Medulla oblongata (tissue), 1 donor: ENCODE results near the gene JAK1.

Experiments
- DNase-seq: peaks from one replicate; pipeline ENCODE4 v3.0.0-alpha.2; 2015; ENCODE audit errors: extremely low spot score

The JAK1 gene

GRCh38 chr1:64866689-64867088 is 99.7 kb downstream of the JAK1 start:
- DNase-seq, result no peak

- DNase-seq, result no peak
Measured at GRCh38 chr1:64865105-64865757, 101.1 kb downstream of the JAK1 start.

GRCh38 chr1:64864018-64864940 is 102.1 kb downstream of the JAK1 start:
- DNase-seq, result peak; percentile 81

GRCh38 chr1:64861611-64862010 is 104.7 kb downstream of the JAK1 start:
- DNase-seq, result no peak

DNA sequence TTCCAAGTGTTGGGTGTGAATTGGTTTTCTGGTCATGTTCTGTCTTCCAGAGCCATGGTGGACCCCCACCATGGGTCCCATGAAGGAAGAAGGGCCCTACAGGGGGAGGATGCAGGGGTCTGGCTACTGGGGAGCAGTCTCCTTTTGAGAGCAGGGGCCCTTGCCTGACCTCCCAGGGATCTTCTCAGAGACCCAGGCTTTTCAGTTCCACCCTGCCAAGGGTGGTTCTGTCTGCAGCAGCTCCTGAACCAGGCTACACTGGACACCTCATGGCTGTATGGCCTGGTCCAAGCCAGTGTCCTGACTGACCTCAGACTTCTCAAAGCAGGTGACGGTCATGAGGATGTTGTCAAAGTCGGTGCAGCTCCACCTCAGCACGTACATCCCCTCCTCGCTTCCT is 109.0 kb downstream of the JAK1 start:
- DNase-seq, result no peak

DNA sequence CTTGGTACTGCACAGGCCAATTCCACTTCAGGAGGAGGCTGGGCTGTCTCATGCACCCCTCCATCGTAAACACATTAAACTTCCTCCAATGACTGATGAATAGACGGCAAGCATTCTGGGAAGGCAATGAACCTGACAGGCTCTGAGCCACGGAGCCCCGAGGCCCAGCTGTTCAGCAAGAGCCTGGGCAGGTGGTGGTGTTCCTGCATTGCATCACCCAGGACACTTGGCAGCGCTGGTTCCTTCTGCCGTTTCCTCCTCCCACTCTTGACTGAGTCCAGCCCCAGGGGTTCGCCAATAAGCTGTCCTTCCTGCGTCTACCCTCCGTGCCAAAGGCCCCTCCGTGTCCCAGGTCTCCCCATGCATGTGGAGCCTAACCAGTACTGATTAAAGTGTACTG is 109.8 kb downstream of the JAK1 start:
- DNase-seq, result no peak

- no peak for DNase-seq
Measured at GRCh38 chr1:64855557-64855956, 110.8 kb downstream of the JAK1 start.

- no peak for DNase-seq
Measured at GRCh38 chr1:64854674-64855073, 111.7 kb downstream of the JAK1 start.

- no peak for DNase-seq
Measured at GRCh38 chr1:64851664-64852063, 114.7 kb downstream of the JAK1 start.

DNA sequence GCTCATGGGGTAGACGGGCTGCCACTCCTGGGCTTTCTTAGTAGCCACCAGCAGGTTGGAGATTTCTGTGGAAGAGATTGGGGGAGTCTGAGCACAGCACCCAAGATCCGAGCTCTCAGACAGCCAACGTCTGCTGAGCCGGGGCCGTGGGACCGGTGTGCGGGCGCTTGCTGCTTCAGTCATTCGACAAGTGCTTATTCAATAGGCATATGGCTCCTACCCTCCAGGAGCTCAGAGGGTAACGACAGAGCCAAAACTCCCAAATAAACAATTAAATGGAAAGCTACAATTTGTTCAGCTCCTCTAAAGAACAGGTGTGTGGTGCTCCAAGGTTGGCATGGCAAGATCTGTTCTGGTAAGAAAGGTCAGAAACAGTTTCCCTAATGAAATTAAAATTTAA is 115.5 kb downstream of the JAK1 start:
- DNase-seq, result no peak

DNA sequence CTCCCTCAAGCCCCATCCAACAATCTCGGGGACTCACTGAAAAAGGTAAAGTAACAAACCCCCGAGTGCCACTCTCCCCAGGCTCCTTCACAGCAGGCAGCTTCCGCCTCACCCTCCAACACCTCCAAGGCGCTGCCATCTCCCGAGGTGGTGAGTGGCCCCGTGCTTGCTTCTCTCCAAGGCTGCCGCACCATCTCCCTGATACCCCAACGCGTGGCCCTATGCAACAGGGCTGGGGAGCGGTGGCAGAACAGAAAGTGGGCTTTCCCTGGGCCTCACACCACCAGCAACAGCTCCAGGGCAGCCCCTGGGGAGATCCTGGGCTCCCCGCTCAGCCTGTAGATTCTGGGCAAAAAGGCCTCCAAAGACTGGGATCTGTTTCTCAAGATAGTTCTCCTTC is 116.4 kb downstream of the JAK1 start:
- no peak for DNase-seq

DNA sequence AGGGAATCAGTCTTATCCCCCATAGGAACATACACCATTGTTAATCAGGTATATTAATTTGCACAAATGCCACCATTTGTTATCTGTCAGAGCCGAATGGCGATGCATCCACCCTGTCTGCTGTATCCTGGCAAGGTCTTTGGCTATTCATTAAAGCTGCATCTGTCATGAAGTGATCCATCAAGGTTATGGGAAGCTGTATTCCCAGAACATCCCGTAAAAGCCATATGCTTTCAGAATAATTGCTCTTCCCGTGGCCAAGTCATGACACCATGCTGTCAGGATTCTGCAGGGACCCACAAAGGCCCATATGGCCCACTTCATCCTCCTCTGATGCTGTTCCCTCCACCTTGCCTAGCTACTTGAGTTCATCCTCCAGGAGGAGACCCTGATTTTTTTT is 117.5 kb downstream of the JAK1 start:
- no peak for DNase-seq

GRCh38 chr1:64848136-64848535 is 118.2 kb downstream of the JAK1 start:
- DNase-seq, result no peak

DNA sequence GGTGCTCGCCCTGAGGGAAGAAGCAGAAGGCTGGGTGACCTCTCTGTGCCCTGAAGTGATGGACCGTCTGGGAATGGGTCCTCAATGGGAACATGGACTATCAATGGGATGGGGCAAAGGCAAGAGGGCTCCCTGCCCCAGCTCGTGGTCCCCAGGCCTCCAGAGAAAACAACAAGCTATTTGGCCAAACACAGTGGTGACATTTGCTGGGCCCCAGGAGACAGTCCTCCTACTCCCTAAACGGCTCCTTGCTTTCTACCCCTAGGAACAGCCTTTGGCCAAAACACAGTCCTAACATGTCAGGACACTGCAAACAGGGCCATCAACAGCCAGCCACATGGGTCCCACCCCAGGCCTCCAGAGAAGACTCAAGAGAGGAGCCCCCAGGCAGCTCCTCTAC is 118.7 kb downstream of the JAK1 start:
- DNase-seq, result no peak

DNA sequence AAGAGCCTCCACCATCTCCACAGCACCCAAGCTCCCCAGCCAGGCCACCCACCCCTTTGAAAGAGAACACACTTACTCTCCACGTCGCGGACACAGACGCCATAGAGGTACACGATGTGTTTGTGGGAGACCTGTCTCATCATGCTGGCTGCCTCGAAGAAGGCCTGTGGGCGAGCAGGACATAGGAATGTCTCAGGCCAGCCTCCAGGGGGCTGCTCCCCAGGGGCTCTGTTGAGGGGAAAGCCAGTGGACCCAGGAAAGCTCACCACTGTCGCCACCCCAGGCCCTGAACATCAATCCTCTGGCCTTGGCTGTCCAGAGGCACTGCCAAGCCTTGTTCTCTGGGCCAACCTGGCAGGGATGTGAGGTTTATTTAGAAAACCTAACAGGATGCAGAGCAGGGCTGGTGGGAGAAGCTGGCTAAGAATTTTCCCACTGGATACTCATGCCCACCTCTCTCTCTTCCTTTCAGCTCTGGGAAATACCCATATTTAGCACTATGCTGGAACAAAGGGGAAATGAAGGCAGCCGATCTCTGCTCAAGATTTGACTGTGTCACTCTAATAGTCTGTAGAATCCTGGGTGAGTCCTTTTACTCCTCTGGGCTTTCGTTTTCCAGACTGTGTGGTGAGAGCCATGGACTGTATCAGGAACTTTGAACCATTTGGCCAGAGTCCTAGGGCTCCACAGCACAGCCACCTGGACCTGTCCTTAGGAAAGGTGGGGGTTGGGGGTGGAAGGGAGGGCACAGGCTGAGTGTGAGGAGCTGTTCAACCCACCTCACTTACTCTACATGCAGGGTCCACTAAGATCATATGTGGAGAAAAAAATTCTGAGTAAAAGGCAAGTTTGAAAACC is 119.5 kb downstream of the JAK1 start:
- peak; percentile 30 for DNase-seq

DNA sequence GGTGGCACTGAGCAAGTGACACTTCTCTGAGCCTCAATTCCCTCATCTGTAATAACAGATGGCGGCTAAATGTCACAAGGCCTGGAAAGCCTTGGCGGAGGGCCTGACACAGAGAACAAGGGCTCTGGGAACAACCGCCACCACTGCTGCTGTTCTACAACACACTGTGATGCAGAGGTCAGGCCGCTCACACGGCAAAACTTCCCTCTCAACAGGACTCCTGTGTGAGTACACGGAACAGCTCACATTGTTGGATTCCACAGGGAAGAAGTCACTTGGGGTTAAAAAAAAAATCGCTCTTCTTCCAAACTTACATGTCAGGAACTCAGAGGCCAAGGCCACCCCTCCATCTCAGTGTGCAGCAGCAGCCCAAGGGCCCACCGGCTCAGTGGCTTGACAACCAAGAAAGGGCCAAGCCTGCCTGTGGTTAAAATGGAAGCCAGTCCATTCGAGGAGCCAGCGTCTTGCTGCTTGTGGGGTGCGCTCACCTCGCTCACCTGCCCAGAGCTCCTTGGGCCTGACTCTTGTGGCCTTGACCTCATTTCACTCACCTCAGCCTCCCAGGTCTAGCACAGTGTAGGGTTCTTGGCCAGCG is 120.4 kb downstream of the JAK1 start:
- peak; percentile 33 for DNase-seq

- DNase-seq, result no peak
Measured at GRCh38 chr1:64844609-64845008, 121.7 kb downstream of the JAK1 start.

GRCh38 chr1:64844175-64844574 is 122.2 kb downstream of the JAK1 start:
- DNase-seq, result no peak

- DNase-seq, result no peak
Measured at GRCh38 chr1:64843675-64844074, 122.7 kb downstream of the JAK1 start.

GRCh38 chr1:64842224-64842623 is 124.1 kb downstream of the JAK1 start:
- peak; percentile 25 for DNase-seq

DNA sequence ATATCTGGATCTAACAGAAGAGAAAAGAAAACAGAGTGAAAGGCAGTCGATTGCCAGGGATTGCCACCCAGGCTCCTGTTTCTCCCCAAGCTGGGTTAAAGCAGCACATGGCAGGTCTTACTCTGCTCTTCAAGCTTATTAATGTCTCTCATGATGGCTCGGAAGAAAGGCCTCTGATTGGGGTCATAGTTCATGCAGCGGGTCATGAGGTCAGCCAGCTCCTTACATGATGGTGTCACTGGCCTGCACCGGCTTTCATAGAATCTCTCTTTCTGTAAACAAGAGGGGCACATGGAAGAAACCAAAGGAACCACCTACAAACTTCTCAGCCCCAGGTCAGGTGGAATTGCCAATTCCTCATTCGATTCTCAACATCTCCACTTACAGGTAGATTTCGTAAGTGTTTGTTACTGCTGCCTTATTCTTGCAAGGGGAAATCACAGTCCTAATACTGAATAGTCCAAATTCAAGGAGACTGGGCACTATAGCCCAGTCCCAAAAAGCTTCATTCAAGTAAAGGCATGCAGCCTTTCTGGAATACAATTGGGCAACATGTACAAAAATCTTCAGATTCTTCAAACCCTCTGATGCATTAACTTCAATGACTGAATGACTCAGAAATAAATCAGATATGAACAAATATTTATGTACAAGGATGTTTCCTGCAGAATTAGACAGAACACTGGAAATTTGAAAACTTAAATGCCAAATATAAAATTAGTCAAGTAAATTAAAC is 124.9 kb downstream of the JAK1 start:
- DNase-seq, result no peak
